GM12878 (cell line): ENCODE results near the gene RNF31. TPM values are rescaled to one million over a fixed set of nuclear protein-coding genes. Genes with fewer than 3 reads are reported as not detected.

Experiments used
- ATF7 ChIP-seq: fragments of 450-650 bp; IDR thresholded peaks from 2 replicates; pipeline ENCODE4 v1.6.1; 2016; ENCODE audit warnings: low read depth, mild to moderate bottlenecking
- BRCA1 ChIP-seq: IDR thresholded peaks from 2 replicates; pipeline ENCODE4 v1.6.1; 2011; ENCODE audit warnings: low read depth, low read length, improper control_type of control experiment
- CREB1 ChIP-seq: IDR thresholded peaks from 2 replicates; pipeline ENCODE4 v1.6.1; 2012; ENCODE audit warnings: low read depth, mild to moderate bottlenecking, inconsistent platforms
- EED ChIP-seq: sonication (generic); IDR thresholded peaks from 2 replicates; pipeline ENCODE4 v1.6.1; 2016; ENCODE audit warnings: antibody characterized with exemption, low read depth
- GATAD2B ChIP-seq: fragments of 450-650 bp; conservative IDR thresholded peaks from 2 replicates; pipeline ENCODE4 v1.6.1; 2017; ENCODE audit warnings: low read depth, mild to moderate bottlenecking, moderate library complexity
- IKZF1 ChIP-seq: fragments of 450-650 bp; conservative IDR thresholded peaks from 2 replicates; pipeline ENCODE4 v1.6.1; 2017; ENCODE audit warnings: antibody characterized with exemption, mild to moderate bottlenecking
- MXI1 ChIP-seq: fragments of 150-350 bp; IDR thresholded peaks from 2 replicates; pipeline ENCODE4 v1.6.1; 2011; ENCODE audit warnings: low read depth, mild to moderate bottlenecking, inconsistent platforms, low read length, improper control_type of control experiment
- NR2C1 ChIP-seq: fragments of 450-650 bp; IDR thresholded peaks from 2 replicates; pipeline ENCODE4 v1.6.1; 2017; ENCODE audit warnings: antibody characterized with exemption, mild to moderate bottlenecking, moderate library complexity
- NR2F1 ChIP-seq: fragments of 450-650 bp; conservative IDR thresholded peaks from 2 replicates; pipeline ENCODE4 v1.6.1; 2017; ENCODE audit warnings: mild to moderate bottlenecking
- PAX8 ChIP-seq: fragments of 450-650 bp; IDR thresholded peaks from 2 replicates; pipeline ENCODE4 v1.6.1; 2017; ENCODE audit warnings: mild to moderate bottlenecking, moderate library complexity
- POLR2AphosphoS5 ChIP-seq: IDR thresholded peaks from 2 replicates; pipeline ENCODE4 v1.6.1; 2011; ENCODE audit warnings: mild to moderate bottlenecking, low read length, inconsistent platforms
- PRDM15 ChIP-seq: fragments of 450-650 bp; formaldehyde crosslinking; IDR thresholded peaks from 2 replicates; pipeline ENCODE4 v1.4.0; 2020; ENCODE audit warnings: mild to moderate bottlenecking, moderate library complexity
- RAD21 ChIP-seq: IDR thresholded peaks from 2 replicates; pipeline ENCODE4 v1.6.1; 2011; ENCODE audit warnings: mild to moderate bottlenecking, low read depth, low read length, moderate library complexity; ENCODE audit not compliant: insufficient read depth
- SMAD5 ChIP-seq: IDR thresholded peaks from 2 replicates; pipeline ENCODE4 v1.6.1; 2016; ENCODE audit warnings: antibody characterized with exemption, low read depth
- SPI1 ChIP-seq: IDR thresholded peaks from 2 replicates; pipeline ENCODE4 v1.6.1; 2011; ENCODE audit warnings: low read depth, mild to moderate bottlenecking, low read length, moderate library complexity, borderline replicate concordance; ENCODE audit not compliant: insufficient read depth
- USF1 ChIP-seq: IDR thresholded peaks from 2 replicates; pipeline ENCODE4 v1.6.1; 2011; ENCODE audit warnings: borderline replicate concordance, low read depth, mild to moderate bottlenecking, moderate library complexity, mixed read lengths, low read length; ENCODE audit not compliant: insufficient read depth; ENCODE audit errors: extremely low read length
- ZNF274 ChIP-seq: IDR thresholded peaks from one replicate; pipeline ENCODE4 v1.8.0; 2011; ENCODE audit not compliant: insufficient read length, insufficient read depth
- polyA plus RNA-seq, 11 experiments: library from polyadenylated mRNA; depleted of rRNA in 4 of 11; unstranded in 6 of 11; stranded (reverse) in 5 of 11; fragments of >200 nt; fragmentation: Nextera tagmentation in 4 of 11; fragmentation: Illumina TruSeq in 1 of 11; extraction: Ambion mirVana in 4 of 11; extraction: Trizol in 1 of 11; gene quantifications; 1 replicate in 1 of 11; 2 replicates in 10 of 11; pipeline versions ENCODE4 v1.2.1 to v1.2.3, GENCODE V29; 2011 to 2016; ENCODE audit warnings: inconsistent platforms in 2 of 11, missing spikeins in 2 of 11, low read depth in 1 of 11
- total RNA-seq, 4 experiments: library from RNA; depleted of rRNA in 3 of 4; stranded (reverse); fragments of >200 nt in 3 of 4; fragmentation: Illumina TruSeq in 1 of 4; extraction: Trizol in 1 of 4; gene quantifications; 2 replicates each; pipeline versions ENCODE4 v1.2.1 to v1.2.3, GENCODE V29; 2013 to 2021
- TF ChIP-seq, protein P1 (sequence below), 3 experiments: IDR thresholded peaks in 2 of 3; conservative IDR thresholded peaks in 1 of 3; 2 replicates each; pipeline ENCODE4 v1.5.1; 2011; ENCODE audit warnings: low read depth in 3 of 3, low read length in 3 of 3, mild to moderate bottlenecking in 3 of 3, control low read depth in 2 of 3, moderate library complexity in 2 of 3, inconsistent platforms in 1 of 3, mixed read lengths in 1 of 3; ENCODE audit not compliant: control insufficient read depth in 2 of 3, insufficient read depth in 1 of 3; ENCODE audit errors: extremely low read depth in 1 of 3
- TF ChIP-seq, protein P2 (sequence below): IDR thresholded peaks from 2 replicates; pipeline ENCODE4 v1.6.1; 2012; ENCODE audit warnings: low read depth, low read length, improper control_type of control experiment
- TF ChIP-seq, protein P3 (sequence below): IDR thresholded peaks from 2 replicates; pipeline ENCODE4 v1.6.1; 2012; ENCODE audit warnings: low read depth, low read length, improper control_type of control experiment

Gene RNF31
- total and polyA plus RNA-seq, 10 of the 15 experiments (the other 5 are each of a cell fraction or from before 2014, with no cell fraction given): 8.5 to 92.7 (median 52.0) TPM

- TF ChIP-seq, protein P1, sequence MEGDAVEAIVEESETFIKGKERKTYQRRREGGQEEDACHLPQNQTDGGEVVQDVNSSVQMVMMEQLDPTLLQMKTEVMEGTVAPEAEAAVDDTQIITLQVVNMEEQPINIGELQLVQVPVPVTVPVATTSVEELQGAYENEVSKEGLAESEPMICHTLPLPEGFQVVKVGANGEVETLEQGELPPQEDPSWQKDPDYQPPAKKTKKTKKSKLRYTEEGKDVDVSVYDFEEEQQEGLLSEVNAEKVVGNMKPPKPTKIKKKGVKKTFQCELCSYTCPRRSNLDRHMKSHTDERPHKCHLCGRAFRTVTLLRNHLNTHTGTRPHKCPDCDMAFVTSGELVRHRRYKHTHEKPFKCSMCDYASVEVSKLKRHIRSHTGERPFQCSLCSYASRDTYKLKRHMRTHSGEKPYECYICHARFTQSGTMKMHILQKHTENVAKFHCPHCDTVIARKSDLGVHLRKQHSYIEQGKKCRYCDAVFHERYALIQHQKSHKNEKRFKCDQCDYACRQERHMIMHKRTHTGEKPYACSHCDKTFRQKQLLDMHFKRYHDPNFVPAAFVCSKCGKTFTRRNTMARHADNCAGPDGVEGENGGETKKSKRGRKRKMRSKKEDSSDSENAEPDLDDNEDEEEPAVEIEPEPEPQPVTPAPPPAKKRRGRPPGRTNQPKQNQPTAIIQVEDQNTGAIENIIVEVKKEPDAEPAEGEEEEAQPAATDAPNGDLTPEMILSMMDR (IDR thresholded peaks at IDR 0.05 in 2 of 3, conservative IDR thresholded peaks at IDR 0.05 in 1 of 3; ENCODE audit: control insufficient read depth in 2 of 3, extremely low read depth in 1 of 3, insufficient read depth in 1 of 3, low read depth in 3 of 3, low read length in 3 of 3): no peak
- TF ChIP-seq NR2C1: peak; percentile 58
- TF ChIP-seq ATF7: 0 out of 2 replicates have a peak, but pooled peaks have one; percentile 54
- TF ChIP-seq EED: no peak
- TF ChIP-seq POLR2AphosphoS5: peak; percentile 76
- TF ChIP-seq, protein P2, sequence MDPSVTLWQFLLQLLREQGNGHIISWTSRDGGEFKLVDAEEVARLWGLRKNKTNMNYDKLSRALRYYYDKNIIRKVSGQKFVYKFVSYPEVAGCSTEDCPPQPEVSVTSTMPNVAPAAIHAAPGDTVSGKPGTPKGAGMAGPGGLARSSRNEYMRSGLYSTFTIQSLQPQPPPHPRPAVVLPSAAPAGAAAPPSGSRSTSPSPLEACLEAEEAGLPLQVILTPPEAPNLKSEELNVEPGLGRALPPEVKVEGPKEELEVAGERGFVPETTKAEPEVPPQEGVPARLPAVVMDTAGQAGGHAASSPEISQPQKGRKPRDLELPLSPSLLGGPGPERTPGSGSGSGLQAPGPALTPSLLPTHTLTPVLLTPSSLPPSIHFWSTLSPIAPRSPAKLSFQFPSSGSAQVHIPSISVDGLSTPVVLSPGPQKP: peak; percentile 61; the same call in 1 of the 2 replicates
- peak; percentile 93 for TF ChIP-seq IKZF1
- no peak; the same call in 1 of the 2 replicates for TF ChIP-seq SMAD5
- no peak for TF ChIP-seq USF1
- TF ChIP-seq ZNF274: no peak
- TF ChIP-seq BRCA1: no peak
- TF ChIP-seq RAD21: no peak
- TF ChIP-seq, protein P3, sequence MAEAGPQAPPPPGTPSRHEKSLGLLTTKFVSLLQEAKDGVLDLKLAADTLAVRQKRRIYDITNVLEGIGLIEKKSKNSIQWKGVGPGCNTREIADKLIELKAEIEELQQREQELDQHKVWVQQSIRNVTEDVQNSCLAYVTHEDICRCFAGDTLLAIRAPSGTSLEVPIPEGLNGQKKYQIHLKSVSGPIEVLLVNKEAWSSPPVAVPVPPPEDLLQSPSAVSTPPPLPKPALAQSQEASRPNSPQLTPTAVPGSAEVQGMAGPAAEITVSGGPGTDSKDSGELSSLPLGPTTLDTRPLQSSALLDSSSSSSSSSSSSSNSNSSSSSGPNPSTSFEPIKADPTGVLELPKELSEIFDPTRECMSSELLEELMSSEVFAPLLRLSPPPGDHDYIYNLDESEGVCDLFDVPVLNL: peak; percentile 73
- TF ChIP-seq PRDM15: no peak
- no peak for TF ChIP-seq PAX8
- TF ChIP-seq MXI1: peak; percentile 55
- TF ChIP-seq CREB1: peak; percentile 96
- no peak; the same call in 1 of the 2 replicates for TF ChIP-seq SPI1
- TF ChIP-seq NR2F1: peak; percentile 72
- peak; percentile 98 for TF ChIP-seq GATAD2B
Measured at GRCh38 chr14:24195186-24196070, 48.1 kb downstream of the RNF31 start, which contains the start of gene TM9SF1 (continued).
